GM12872 (cell line): ENCODE measurements around the gene CEP104.

ENCODE experiments used
- TF ChIP-seq, protein P1 (sequence below): IDR thresholded peaks from 3 replicates; pipeline ENCODE4 v1.5.1; 2011; ENCODE audit warnings: low read depth, mild to moderate bottlenecking, low read length, moderate library complexity; ENCODE audit not compliant: insufficient read depth

The CEP104 gene

DNA sequence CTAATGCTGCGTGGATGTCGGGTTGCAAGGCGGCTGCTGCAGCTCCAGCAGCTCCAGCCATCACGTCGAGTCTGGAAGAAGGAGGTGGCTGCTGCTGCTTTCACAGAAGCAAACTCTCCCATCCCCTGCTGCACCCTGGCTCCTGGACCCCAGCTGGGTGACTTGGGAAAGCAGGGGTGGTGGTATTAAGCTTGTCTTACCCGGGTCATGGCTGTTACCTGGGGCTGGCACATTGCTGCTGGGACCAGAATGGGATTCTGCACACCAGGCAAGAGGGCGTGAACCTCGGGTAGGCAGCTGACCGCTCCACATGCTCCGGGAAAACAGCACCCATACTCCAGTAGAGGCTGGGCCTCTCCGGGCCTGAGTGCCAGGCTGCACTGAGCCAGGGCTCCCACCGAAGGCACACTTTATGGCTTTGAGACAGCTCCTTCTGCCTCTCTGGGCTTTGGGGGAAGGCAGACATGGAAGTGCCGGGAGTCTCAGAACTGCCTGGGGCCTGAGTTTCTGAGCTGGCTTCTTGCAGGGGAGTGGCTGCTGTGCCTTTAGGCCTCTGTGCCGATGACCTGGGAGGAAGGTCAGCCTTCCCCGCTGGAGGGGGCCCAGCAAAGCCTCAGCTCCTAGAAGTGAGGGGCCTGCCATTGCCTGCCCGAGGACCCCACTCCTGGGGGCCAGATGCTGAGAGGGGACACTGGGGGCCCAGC is 83.3 kb downstream of the CEP104 start:
- TF ChIP-seq, protein P1, sequence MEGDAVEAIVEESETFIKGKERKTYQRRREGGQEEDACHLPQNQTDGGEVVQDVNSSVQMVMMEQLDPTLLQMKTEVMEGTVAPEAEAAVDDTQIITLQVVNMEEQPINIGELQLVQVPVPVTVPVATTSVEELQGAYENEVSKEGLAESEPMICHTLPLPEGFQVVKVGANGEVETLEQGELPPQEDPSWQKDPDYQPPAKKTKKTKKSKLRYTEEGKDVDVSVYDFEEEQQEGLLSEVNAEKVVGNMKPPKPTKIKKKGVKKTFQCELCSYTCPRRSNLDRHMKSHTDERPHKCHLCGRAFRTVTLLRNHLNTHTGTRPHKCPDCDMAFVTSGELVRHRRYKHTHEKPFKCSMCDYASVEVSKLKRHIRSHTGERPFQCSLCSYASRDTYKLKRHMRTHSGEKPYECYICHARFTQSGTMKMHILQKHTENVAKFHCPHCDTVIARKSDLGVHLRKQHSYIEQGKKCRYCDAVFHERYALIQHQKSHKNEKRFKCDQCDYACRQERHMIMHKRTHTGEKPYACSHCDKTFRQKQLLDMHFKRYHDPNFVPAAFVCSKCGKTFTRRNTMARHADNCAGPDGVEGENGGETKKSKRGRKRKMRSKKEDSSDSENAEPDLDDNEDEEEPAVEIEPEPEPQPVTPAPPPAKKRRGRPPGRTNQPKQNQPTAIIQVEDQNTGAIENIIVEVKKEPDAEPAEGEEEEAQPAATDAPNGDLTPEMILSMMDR = no peak

DNA sequence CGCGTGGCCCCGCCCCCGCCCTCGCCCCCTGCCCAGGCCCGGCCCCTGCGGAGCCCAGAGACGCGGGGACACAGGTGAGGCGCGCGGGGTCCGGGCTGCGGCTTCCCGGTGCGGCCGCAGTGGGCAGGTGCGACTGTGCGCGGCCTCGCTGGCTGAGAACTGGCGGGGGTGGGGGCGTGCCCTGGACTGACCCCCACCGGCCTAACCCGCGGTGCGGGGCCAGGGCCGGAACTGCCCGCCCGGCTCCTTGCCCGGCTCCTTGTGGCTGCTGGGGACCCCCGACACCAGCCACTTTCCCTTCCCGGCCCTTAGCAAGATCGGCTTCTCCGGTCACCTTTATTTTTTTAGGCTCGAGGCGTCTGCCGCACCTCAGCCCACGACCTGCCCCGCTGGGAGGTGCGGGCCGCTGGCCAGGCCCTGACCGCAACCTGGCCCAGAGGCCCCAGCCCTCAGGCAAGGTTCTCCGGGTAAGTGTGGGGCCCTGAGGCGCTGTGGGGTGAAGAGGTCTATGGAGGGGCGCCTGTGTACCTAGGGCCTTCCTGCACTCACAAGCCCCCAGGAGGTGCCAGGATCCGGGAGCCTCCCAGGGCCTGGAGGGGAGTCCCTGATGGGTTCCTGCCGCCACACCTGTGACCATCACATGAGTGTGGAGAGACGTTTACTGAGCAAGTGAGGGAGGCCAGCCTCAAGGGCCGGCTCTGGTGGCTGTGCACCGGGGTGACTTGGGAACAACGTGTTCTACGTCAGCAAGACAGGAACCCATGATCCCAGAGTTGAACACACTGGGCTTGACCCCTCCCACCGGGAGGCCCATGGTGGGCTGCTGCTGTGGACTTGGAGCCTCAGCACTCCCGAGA is 84.1 kb downstream of the CEP104 start, which contains the start of gene SMIM1:
Gene SMIM1 (plus strand): TSS at position 35 of the 857 bp plus-strand sequence. CDS start 2,625 bp downstream, outside the sequence.
- TF ChIP-seq, protein P1 = no peak

DNA sequence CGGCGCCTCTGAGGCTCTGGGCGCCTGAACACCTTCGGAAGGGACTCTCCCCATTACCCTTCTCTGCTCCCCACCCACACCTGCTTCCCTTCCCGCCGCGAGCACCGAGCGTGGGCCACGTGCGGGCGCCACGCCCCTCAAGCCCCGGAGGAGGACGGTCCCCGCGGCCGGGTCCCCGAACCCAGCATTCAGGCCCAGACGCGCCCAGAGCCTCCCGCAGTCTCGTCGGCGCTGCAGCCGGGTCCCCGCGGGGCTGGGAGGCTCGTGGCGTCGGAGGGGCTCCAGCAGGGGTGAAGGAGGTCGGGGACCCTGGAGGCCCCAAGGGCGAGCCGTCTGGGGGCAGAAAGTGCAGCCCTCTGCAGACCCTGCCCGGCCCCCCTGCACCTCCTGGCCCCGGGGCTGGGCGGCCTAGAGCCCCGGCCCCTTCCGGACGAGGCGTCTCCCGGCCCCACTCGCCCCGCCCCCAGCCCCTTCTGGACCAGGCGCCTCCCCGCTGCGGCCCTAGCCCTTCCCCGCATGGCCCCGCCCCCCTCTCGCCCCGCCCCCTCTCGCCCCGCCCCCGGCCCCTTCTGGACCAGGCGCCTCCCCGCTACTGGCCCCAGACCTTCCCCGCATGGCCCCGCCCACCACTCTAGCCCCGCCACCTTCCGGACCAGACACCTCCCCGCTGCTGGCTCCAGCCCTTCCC is 84.8 kb downstream of the CEP104 start:
- TF ChIP-seq, protein P1 = no peak

DNA sequence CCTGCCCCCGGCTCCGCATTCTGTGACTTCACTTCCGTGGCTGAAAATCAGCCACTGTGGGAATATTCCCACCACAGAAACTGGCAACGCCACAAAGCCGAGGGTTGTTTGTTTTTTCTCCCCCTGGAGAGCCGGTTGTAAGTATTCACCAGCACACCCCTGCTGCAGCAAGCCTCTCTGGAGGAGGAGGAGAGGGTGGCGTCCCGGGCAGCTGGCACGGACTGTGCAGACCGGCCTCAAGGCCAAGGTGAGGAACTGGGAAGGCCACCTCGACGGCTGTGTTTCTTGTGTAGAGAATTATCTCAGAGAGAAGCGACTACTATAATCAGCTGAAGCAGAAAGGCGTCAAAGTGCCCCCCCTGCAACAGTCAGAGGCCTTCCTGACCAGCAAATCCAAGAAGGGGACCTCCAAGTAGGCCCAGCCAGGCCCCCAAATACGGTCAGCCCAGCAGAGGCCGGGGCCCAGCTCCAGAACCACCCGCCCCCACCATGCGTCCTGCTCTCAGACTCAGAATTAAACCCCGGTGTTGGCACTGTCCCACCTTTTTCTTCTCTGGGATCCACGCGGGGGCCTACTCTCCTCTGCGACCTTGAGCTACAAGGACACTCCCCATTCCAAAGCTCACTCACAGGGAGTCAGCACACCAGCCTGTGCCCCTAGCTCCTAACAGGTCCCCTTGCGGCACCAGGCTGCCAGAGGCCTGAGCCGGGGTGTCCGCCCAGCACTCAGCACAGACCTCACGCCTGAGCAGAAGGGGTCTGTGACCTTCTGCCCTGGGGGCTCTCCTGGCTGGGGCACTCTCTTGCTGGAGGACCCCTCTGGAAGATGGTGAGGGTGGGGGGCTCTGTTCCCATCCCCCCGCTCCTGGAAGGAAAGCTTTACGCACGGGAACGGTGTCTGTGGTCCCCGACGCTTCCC is 85.6 kb downstream of the CEP104 start:
- TF ChIP-seq, protein P1 = no peak

DNA sequence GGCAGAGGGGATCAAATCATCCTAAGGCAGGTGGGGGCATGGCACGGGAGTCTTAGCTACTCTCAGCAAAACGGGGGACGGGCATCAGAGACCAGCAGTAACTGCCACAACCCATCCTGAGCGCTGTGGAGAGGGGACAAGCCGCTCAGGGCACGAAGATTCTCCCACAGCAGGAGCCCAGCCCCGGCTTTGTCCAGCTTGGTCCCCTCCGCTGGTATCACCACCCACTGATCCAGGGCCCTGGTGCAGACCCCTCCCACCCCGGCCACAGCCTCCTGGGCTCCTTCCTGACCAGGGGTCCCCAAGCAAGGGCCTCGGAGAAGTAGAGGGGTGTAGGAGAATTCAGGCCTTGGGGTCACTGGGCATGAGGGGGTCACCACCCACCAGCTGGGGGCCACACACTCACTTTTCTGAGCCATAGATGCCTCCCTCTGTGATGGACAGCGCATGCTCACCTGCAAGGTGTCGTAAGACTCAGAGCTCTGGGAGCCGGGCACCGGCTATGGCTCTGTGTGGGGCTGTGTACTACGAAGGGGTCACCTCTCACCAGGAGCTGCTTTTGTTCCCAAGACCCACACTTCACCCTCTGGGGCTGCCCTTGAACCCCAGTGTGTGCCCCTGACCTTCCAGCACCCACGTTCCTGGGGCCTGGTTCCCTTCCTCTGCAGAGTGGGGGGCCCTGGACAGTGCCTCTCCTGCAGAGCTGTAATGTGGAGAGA is 86.8 kb downstream of the CEP104 start:
- TF ChIP-seq, protein P1 = no peak

DNA sequence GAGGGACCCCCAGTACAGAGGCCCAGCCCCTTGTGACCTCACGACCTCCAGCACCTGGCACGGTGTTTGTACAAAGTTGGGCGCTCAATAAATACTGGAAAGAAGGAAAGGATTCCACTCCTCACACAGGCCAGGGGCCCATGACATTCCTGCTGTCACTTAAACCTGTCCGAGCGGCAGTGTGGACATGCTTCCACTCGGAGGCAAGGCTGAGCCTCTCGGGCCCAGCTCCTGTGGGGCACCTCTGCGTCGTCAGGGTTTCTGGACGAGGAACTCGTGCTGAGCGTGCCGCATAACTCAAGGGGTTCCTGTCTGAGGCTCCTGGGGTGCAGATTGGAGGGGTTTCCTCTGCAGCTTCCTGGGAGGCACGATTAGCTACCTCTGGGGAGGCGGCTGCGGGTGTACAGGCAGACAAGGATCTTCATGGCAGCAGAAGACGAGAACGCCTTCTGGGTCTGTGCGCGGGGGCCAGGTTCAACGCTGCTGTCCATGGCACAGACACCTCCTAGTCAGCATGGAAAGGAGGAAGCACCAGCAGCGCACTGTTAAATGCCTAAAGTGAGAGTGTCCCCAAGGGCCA is 88.1 kb downstream of the CEP104 start:
- TF ChIP-seq, protein P1 = no peak
